ENCODE results near the gene SLC25A45.

SLC25A45 gene, protein sequence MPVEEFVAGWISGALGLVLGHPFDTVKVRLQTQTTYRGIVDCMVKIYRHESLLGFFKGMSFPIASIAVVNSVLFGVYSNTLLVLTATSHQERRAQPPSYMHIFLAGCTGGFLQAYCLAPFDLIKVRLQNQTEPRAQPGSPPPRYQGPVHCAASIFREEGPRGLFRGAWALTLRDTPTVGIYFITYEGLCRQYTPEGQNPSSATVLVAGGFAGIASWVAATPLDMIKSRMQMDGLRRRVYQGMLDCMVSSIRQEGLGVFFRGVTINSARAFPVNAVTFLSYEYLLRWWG

DNA sequence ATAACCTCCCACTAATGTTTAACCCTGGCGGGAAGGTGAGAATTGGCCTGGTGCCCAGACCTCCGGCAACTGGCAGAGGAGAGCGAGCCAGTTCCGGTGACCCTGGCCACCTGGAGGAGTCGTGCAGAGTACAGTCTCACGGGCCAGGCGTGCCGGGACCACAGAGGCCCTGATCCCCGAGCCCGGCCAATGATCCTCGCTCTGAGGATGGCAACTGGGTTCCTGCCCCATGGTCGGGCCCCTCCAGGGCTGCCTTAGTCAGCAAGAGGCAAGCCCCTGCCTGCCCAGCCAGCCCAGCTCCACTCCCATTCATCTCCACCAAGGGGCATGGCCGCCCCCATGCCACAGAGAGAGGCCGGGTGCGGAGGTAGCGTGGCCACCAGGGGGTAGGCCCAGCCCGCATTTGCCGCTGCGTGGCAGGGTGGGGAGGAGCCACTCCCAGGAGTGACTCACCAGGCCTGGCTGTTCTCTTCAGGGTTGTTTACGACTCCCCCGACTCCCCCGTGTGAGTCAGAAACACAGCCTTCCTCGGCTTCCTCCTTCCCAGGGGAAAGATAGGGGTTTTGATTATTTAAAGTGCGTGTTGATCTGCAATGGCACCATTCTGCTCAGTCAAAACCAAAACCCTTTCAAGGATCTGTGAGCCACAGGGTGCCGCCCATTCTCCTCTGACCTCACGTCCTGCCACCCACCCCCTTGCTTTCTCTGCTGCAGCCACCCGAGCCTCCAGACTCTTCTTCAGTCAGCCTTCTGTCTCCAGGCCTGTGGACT, at the start of gene SLC25A45:
TSS of gene SLC25A45 (minus strand) at position 614 of the 771 bp plus-strand sequence. CDS start 695 bp downstream, outside the sequence.
- H3K27ac ChIP-seq = peak within 1 kb of the TSS; percentile 95
- peaks cover 51% of the 10 kb centered on the region for H3K4me1 ChIP-seq (ENCODE audit: low read depth, poor library complexity, severe bottlenecking)
- peak within 1 kb of the TSS; percentile 50 for H2AFZ ChIP-seq (ENCODE audit: low read depth)
- no peaks in the 10 kb centered on the region for H3K27me3 ChIP-seq (ENCODE audit: insufficient read depth, low read depth)
- H4K20me1 ChIP-seq (ENCODE audit: insufficient read depth) = no peaks in the 10 kb centered on the region
- H3K9ac ChIP-seq = peak within 1 kb of the TSS; percentile 88
- H3K4me2 ChIP-seq = peak within 1 kb of the TSS; percentile 79
- H3K36me3 ChIP-seq (ENCODE audit: insufficient read depth) = no peaks in the 10 kb centered on the region
- H3K4me3 ChIP-seq (IDR thresholded peaks at IDR 0.05; ENCODE audit: insufficient read depth, low read depth, low read length) = no peak within 1 kb of the TSS
- TF ChIP-seq, protein P1, sequence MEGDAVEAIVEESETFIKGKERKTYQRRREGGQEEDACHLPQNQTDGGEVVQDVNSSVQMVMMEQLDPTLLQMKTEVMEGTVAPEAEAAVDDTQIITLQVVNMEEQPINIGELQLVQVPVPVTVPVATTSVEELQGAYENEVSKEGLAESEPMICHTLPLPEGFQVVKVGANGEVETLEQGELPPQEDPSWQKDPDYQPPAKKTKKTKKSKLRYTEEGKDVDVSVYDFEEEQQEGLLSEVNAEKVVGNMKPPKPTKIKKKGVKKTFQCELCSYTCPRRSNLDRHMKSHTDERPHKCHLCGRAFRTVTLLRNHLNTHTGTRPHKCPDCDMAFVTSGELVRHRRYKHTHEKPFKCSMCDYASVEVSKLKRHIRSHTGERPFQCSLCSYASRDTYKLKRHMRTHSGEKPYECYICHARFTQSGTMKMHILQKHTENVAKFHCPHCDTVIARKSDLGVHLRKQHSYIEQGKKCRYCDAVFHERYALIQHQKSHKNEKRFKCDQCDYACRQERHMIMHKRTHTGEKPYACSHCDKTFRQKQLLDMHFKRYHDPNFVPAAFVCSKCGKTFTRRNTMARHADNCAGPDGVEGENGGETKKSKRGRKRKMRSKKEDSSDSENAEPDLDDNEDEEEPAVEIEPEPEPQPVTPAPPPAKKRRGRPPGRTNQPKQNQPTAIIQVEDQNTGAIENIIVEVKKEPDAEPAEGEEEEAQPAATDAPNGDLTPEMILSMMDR (conservative IDR thresholded peaks at IDR 0.05; ENCODE audit: low read depth, low read length) = peak; percentile 71
- H3K79me2 ChIP-seq (ENCODE audit: insufficient read depth, low read depth) = peaks cover 30% of the 10 kb centered on the region

DNA sequence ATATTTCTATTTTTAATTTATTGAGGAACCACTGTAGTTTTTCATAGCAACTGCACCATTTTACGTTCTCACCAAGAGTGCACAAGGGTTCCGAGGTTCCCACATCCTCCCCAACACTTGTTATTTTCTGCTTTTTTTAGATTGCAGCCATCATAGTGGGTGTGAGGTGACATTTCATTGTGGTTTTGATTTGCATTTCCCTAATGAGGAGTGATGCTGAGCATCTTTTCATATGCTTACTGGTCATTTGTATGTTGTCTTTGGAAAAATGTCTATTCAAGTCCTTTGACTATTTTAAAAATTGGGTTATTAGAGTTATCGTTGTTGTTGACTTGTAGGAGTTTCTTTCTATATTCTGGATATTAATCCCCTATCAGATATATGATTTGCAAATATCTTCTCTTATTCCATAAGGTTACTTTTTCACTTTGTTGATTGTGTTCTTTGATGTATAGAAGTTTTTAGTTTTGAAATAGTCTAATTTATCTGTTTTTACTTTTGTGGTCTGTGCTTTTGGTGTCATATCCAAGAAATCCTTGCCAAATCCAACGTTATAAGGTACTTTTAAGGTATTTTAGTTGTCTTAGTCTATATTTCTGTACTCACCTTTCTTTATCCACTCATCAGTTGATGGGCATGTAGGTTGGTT, 49.1 kb upstream of the SLC25A45 start:
- Histone ChIP-seq H3K9ac (no peak overlapping the region), H3K36me3 (ENCODE audit: insufficient read depth) (no peaks in the 10 kb centered on the region)
- TF ChIP-seq, protein P1 (conservative IDR thresholded peaks at IDR 0.05; ENCODE audit: low read depth, low read length) = no peak

DNA sequence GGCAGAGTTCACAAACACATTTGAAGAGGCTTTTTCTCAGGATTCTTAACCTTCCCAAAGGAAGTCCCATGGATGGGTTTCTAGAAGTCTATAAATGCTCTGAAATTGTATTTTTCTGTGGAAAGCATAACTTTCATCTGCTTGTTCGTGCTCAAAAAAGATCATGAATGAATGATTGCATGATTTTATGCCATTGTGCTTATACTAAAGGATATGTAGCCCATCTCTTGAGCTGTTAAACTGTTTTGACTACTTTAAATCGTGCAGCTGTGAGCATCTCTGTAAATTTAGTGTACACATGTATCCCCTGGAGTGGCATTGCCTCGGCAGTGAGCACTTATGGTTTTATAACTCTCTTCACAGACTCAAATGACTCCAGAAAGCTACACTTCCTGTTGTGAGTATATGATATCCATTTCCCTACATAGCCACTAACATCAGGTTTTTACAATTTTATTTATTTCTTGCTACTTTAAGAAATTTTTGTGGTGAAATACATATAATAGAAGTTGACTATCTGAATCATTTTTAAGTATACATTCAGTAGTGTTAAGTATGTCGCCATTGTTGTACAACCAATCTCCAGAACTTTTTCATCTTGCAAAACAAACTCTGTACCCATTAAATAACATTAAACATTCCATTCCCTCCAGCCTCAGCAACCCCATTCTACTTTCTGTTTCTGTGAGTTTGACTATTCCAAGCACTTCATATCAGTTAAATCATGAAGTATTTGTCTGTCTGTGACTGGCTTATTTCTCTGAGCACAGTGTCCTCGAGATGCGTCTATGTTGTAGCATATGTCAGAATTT, 48.2 kb upstream of the SLC25A45 start:
- H4K20me1 ChIP-seq (ENCODE audit: insufficient read depth) = peaks cover 14% of the 10 kb centered on the region
- TF ChIP-seq, protein P1 (conservative IDR thresholded peaks at IDR 0.05; ENCODE audit: low read depth, low read length) = no peak
- H3K27me3 ChIP-seq (ENCODE audit: insufficient read depth, low read depth) = no peaks in the 10 kb centered on the region
- H3K4me3 ChIP-seq (IDR thresholded peaks at IDR 0.05; ENCODE audit: insufficient read depth, low read depth, low read length) = no peak overlapping the region
- no peaks in the 10 kb centered on the region for H3K36me3 ChIP-seq (ENCODE audit: insufficient read depth)
- no peak overlapping the region for H2AFZ ChIP-seq (ENCODE audit: low read depth)
- peak overlapping the region; percentile 99; the same call in 1 of the 2 replicates for H3K9ac ChIP-seq
- H3K79me2 ChIP-seq (ENCODE audit: insufficient read depth, low read depth) = peaks cover 92% of the 10 kb centered on the region
- H3K4me1 ChIP-seq (ENCODE audit: low read depth, poor library complexity, severe bottlenecking) = peaks cover 94% of the 10 kb centered on the region
- H3K27ac ChIP-seq = peak overlapping the region; percentile 100; the same call in 1 of the 2 replicates
- peak overlapping the region; percentile 51 for H3K4me2 ChIP-seq

More for the DNA sequence above, 49.1 kb upstream of the SLC25A45 start:
- peak overlapping the region; percentile 51 for H3K4me2 ChIP-seq
- no peak overlapping the region for H2AFZ ChIP-seq (ENCODE audit: low read depth)
- H3K27ac ChIP-seq = peak overlapping the region; percentile 100; the same call in 1 of the 2 replicates
- peaks cover 83% of the 10 kb centered on the region for H3K79me2 ChIP-seq (ENCODE audit: insufficient read depth, low read depth)
- peaks cover 92% of the 10 kb centered on the region for H3K4me1 ChIP-seq (ENCODE audit: low read depth, poor library complexity, severe bottlenecking)
- 0 out of 2 replicates have a peak, but pooled peaks cover 7% of the 10 kb centered on the region for H4K20me1 ChIP-seq (ENCODE audit: insufficient read depth)
- no peaks in the 10 kb centered on the region for H3K27me3 ChIP-seq (ENCODE audit: insufficient read depth, low read depth)
- H3K4me3 ChIP-seq (IDR thresholded peaks at IDR 0.05; ENCODE audit: insufficient read depth, low read depth, low read length) = no peak overlapping the region
